Measurements from ENCODE around the gene RAP1GAP2. TPM values are rescaled to one million over a fixed set of nuclear protein-coding genes. Genes with fewer than 3 reads are reported as not detected.

Gene RAP1GAP2
- total RNA-seq, 1 donor from 2014 or later = 8.6 TPM

DNA sequence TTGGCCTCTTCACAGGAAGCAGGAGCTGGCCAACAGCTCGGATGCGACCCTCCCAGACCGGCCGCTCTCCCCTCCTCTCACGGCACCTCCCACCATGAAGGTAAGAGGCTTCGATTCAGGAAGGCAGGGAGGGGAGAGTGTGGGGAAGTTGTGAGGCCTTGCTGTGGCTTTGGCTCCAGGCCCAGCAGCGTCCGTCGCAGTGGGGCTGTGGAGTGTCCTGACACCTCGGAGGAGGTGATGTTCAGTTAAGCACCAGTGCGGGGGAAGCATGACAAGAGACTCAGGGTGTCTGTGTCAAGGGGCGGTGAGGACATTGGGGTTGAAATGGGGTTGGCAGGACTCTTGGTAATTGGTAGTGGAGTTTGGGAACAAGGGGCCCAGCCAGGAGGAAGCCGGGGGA lies 109.0 kb downstream of the RAP1GAP2 start:
- H3K4me2 ChIP-seq (ENCODE audit: low read length) = no peak overlapping the region
- no peak overlapping the region for H3K4me3 ChIP-seq (ENCODE audit: insufficient read depth, low read depth, low read length)
- H3K27ac ChIP-seq (ENCODE audit: low read depth, low read length) = no peak overlapping the region
- peaks cover 8% of the 10 kb centered on the region for H3K27me3 Mint-ChIP-seq (ENCODE audit: low read depth, unreplicated experiment)
- H3K4me3 Mint-ChIP-seq (ENCODE audit: unreplicated experiment) = no peak overlapping the region
- peaks cover 6% of the 10 kb centered on the region for H3K9me3 Mint-ChIP-seq (ENCODE audit: unreplicated experiment)
- peaks cover 3% of the 10 kb centered on the region for H3K27me3 ChIP-seq (ENCODE audit: insufficient read depth, low read length)
- H3K27ac Mint-ChIP-seq (ENCODE audit: unreplicated experiment) = peak overlapping the region; percentile 62
- FAIRE-seq = no peak
- peaks cover 15% of the 10 kb centered on the region for H3K4me1 Mint-ChIP-seq (ENCODE audit: low read depth, unreplicated experiment)
- H3K36me3 ChIP-seq (ENCODE audit: insufficient read depth, low read length) = no peaks in the 10 kb centered on the region
- peaks cover 20% of the 10 kb centered on the region for H3K36me3 Mint-ChIP-seq (ENCODE audit: low read depth, unreplicated experiment)
- no peak for DNase-seq (ENCODE audit: low read depth)
- no peaks in the 10 kb centered on the region for H3K79me2 ChIP-seq (ENCODE audit: insufficient read depth, low read length)
- H3K4me1 ChIP-seq (ENCODE audit: insufficient read depth, low read length) = peaks cover 2% of the 10 kb centered on the region
- no peak overlapping the region for H2AFZ ChIP-seq (ENCODE audit: low read depth, low read length)
- no peak for TF ChIP-seq EZH2 (IDR thresholded peaks at IDR 0.05; ENCODE audit: insufficient read depth, low read length)
- TF ChIP-seq, protein P1, sequence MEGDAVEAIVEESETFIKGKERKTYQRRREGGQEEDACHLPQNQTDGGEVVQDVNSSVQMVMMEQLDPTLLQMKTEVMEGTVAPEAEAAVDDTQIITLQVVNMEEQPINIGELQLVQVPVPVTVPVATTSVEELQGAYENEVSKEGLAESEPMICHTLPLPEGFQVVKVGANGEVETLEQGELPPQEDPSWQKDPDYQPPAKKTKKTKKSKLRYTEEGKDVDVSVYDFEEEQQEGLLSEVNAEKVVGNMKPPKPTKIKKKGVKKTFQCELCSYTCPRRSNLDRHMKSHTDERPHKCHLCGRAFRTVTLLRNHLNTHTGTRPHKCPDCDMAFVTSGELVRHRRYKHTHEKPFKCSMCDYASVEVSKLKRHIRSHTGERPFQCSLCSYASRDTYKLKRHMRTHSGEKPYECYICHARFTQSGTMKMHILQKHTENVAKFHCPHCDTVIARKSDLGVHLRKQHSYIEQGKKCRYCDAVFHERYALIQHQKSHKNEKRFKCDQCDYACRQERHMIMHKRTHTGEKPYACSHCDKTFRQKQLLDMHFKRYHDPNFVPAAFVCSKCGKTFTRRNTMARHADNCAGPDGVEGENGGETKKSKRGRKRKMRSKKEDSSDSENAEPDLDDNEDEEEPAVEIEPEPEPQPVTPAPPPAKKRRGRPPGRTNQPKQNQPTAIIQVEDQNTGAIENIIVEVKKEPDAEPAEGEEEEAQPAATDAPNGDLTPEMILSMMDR (IDR thresholded peaks at IDR 0.05; ENCODE audit: insufficient read depth, low read depth, low read length) = no peak
- no peaks in the 10 kb centered on the region for H3K9me3 ChIP-seq (ENCODE audit: insufficient read depth, low read depth, low read length)
- H3K9ac ChIP-seq (ENCODE audit: low read length) = no peak overlapping the region
- H4K20me1 ChIP-seq (ENCODE audit: insufficient read depth, low read length) = no peaks in the 10 kb centered on the region

DNA sequence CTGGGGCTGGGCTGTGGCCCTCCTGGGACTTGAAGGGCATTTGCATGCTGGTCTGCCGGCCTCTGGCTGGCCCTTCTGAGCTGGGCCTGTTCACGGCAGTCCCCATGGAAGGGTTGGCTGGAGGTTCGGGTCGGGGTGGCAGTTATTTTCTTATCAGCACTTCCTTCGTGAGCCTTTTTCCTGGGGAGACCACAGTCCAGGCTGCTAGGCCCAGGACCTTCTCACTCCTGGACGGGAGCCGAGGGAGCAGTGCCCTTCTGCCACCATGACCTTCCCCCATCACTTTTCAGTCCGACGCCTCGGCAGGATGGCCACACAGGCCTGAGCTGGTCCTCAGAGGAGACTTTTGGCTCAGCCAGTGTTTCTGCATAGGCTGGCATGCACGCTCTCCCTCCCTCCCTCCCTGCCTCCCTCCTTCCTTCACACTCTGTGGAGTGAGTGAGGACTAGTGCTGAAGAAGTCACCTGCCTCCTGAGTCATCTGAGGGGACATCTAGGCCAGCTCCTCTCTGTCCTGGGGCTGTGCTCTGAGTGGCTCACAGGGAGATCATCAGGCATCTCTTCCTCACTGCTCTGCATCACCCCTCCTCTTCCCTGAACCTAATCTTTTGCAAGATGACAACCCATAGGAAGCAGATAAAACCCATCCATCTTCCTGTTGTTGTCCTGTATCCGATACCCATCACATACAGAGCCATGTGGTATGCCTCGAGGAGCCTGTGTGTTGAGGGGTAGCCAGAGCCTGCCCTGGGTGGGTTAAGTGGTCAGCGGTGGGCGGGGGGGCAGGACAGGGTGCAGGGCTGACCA lies 109.7 kb downstream of the RAP1GAP2 start:
- TF ChIP-seq, protein P1 (IDR thresholded peaks at IDR 0.05; ENCODE audit: insufficient read depth, low read depth, low read length) = no peak
- TF ChIP-seq EZH2 (IDR thresholded peaks at IDR 0.05; ENCODE audit: insufficient read depth, low read length) = no peak
- no peak for FAIRE-seq
- Histone ChIP-seq H3K4me1 (ENCODE audit: insufficient read depth, low read length) (peaks cover 2% of the 10 kb centered on the region), H3K79me2 (ENCODE audit: insufficient read depth, low read length) (no peaks in the 10 kb centered on the region), H3K4me2 (ENCODE audit: low read length) (no peak overlapping the region), H3K9ac (ENCODE audit: low read length) (no peak overlapping the region), H3K27me3 (ENCODE audit: insufficient read depth, low read length) (peaks cover 3% of the 10 kb centered on the region), H3K36me3 (ENCODE audit: insufficient read depth, low read length) (no peaks in the 10 kb centered on the region), H3K27ac (ENCODE audit: low read depth, low read length) (no peak overlapping the region), H3K4me3 (ENCODE audit: insufficient read depth, low read depth, low read length) (no peak overlapping the region), H2AFZ (ENCODE audit: low read depth, low read length) (no peak overlapping the region), H4K20me1 (ENCODE audit: insufficient read depth, low read length) (no peaks in the 10 kb centered on the region), H3K9me3 (ENCODE audit: insufficient read depth, low read depth, low read length) (no peaks in the 10 kb centered on the region)
- Mint-ChIP-seq H3K27ac (ENCODE audit: unreplicated experiment) (no peak overlapping the region), H3K36me3 (ENCODE audit: low read depth, unreplicated experiment) (peaks cover 20% of the 10 kb centered on the region), H3K9me3 (ENCODE audit: unreplicated experiment) (peaks cover 6% of the 10 kb centered on the region), H3K4me3 (ENCODE audit: unreplicated experiment) (no peak overlapping the region), H3K4me1 (ENCODE audit: low read depth, unreplicated experiment) (peaks cover 16% of the 10 kb centered on the region), H3K27me3 (ENCODE audit: low read depth, unreplicated experiment) (peaks cover 8% of the 10 kb centered on the region)
- DNase-seq (ENCODE audit: low read depth) = no peak

DNA sequence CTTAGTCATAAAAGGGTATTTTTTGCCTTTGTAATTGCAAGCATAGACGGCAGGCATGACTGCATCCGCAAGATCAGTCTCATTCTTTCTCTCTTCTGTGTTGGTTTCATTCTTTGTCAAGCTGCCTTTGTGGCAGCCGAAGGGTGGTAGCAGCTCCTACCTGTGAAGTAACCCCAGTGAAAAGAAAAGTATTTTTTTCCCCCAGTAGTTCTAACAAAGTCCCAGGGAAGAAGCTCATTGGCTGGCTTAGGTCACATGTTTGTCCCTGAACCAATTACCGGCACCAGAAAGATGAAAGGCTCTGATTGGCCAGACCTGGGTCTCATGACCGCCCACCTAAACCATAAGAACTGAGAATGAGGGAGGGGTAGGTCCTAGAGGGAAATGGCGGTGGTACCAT lies 110.7 kb downstream of the RAP1GAP2 start:
- H3K27ac ChIP-seq (ENCODE audit: low read depth, low read length) = no peak overlapping the region
- Mint-ChIP-seq H3K4me3 (ENCODE audit: unreplicated experiment) (no peak overlapping the region), H3K27me3 (ENCODE audit: low read depth, unreplicated experiment) (peaks cover 8% of the 10 kb centered on the region), H3K27ac (ENCODE audit: unreplicated experiment) (no peak overlapping the region), H3K4me1 (ENCODE audit: low read depth, unreplicated experiment) (peaks cover 16% of the 10 kb centered on the region), H3K36me3 (ENCODE audit: low read depth, unreplicated experiment) (peaks cover 20% of the 10 kb centered on the region), H3K9me3 (ENCODE audit: unreplicated experiment) (peaks cover 6% of the 10 kb centered on the region)
- no peak overlapping the region for H3K9ac ChIP-seq (ENCODE audit: low read length)
- no peak overlapping the region for H3K4me2 ChIP-seq (ENCODE audit: low read length)
- H3K36me3 ChIP-seq (ENCODE audit: insufficient read depth, low read length) = no peaks in the 10 kb centered on the region
- no peak overlapping the region for H3K4me3 ChIP-seq (ENCODE audit: insufficient read depth, low read depth, low read length)
- H3K4me1 ChIP-seq (ENCODE audit: insufficient read depth, low read length) = peaks cover 2% of the 10 kb centered on the region
- no peak for TF ChIP-seq EZH2 (IDR thresholded peaks at IDR 0.05; ENCODE audit: insufficient read depth, low read length)
- DNase-seq (ENCODE audit: low read depth) (no peak), FAIRE-seq (no peak)
- no peak overlapping the region for H2AFZ ChIP-seq (ENCODE audit: low read depth, low read length)
- H3K27me3 ChIP-seq (ENCODE audit: insufficient read depth, low read length) = peaks cover 3% of the 10 kb centered on the region
- no peaks in the 10 kb centered on the region for H4K20me1 ChIP-seq (ENCODE audit: insufficient read depth, low read length)
- H3K79me2 ChIP-seq (ENCODE audit: insufficient read depth, low read length) = no peaks in the 10 kb centered on the region
- no peaks in the 10 kb centered on the region for H3K9me3 ChIP-seq (ENCODE audit: insufficient read depth, low read depth, low read length)
